Stomach (tissue), 9 donors: Measurements from ENCODE around the gene GNAT3. TPM values are rescaled to one million over a fixed set of nuclear protein-coding genes. Genes with fewer than 3 reads are reported as not detected.

Experiments
- DNase-seq, 2 donors: peaks; one replicate each; pipeline versions ENCODE4 v3.0.0 to v3.0.0-alpha.2; 2013 to 2019
- H3K27ac ChIP-seq, 5 donors: fragments of 200-600 bp in 4 of 5; sonication (generic) in 4 of 5; one replicate each; pipeline ENCODE4 v1.5.1; 2013 to 2019; ENCODE audit warnings: mild to moderate bottlenecking in 1 of 5, moderate library complexity in 1 of 5
- H3K27me3 ChIP-seq, 3 donors: fragments of 200-600 bp; sonication (generic); one replicate each; pipeline ENCODE4 v1.5.1; 2017 to 2019; ENCODE audit warnings: mixed run types in 1 of 3
- H3K36me3 ChIP-seq, 4 donors: fragments of 200-600 bp; sonication (generic); 1 replicate in 3 of 4; 2 replicates in 1 of 4; pipeline ENCODE4 v1.5.1; 2016 to 2019
- H3K4me1 ChIP-seq, 4 donors: fragments of 200-600 bp; sonication (generic); one replicate each; pipeline ENCODE4 v1.5.1; 2016 to 2019
- H3K4me3 ChIP-seq, 4 donors: fragments of 200-600 bp; sonication (generic) in 3 of 4; one replicate each; pipeline ENCODE4 v1.5.1; 2016 to 2019; ENCODE audit warnings: mild to moderate bottlenecking in 1 of 4
- H3K9me3 ChIP-seq, 4 donors: fragments of 200-600 bp; sonication (generic); one replicate each; pipeline ENCODE4 v1.5.1; 2016 to 2019
- CTCF ChIP-seq, 7 experiments: fragments of 450-650 bp in 4 of 7; fragments of 200-600 bp in 3 of 7; sonication (generic) in 3 of 7; IDR thresholded peaks; one replicate each; pipeline ENCODE4 v1.5.1; 2016 to 2019; ENCODE audit warnings: antibody characterized with exemption in 7 of 7, control low read depth in 2 of 7, mild to moderate bottlenecking in 1 of 7
- EP300 ChIP-seq: sonication (generic); formaldehyde crosslinking; IDR thresholded peaks from one replicate; pipeline ENCODE4 v1.6.1; 2017; ENCODE audit warnings: antibody characterized with exemption
- POLR2A ChIP-seq, 4 donors: fragments of 450-650 bp; IDR thresholded peaks; one replicate each; pipeline ENCODE4 v1.6.1; 2016; ENCODE audit warnings: antibody characterized with exemption in 4 of 4, control low read depth in 2 of 4, mild to moderate bottlenecking in 1 of 4, moderate library complexity in 1 of 4
- POLR2AphosphoS5 ChIP-seq, 3 donors: sonication (generic); formaldehyde crosslinking; IDR thresholded peaks; one replicate each; pipeline ENCODE4 v1.6.1; 2016; ENCODE audit warnings: antibody characterized with exemption in 3 of 3
- WGBS, 5 donors: extraction: QIAGEN DNeasy Blood & Tissue Kit in 3 of 5; methylation state at CpG; one replicate each; pipeline versions ENCODE4 v1.1.5 to v1.1.7; 2013 to 2018; 5-methylcytosine and 5-hydroxymethylcytosine counted together
- intact Hi-C: fragments of 100-400 bp; cut with DNase I; formaldehyde crosslinking; loops from one replicate; pipeline ENCODE4 v1.15.1; 2023; ENCODE audit warnings: low total_unique reads
- polyA plus RNA-seq, 3 donors: library from polyadenylated mRNA; stranded (reverse); fragments of 200-250 nt; gene quantifications; one replicate each; pipeline ENCODE4 v1.2.3, GENCODE V29; 2013
- total RNA-seq, 5 donors: library from RNA; depleted of rRNA; stranded (reverse); fragments of >200 nt; gene quantifications; one replicate each; pipeline versions ENCODE4 v1.1.0 to v1.2.3, GENCODE V29; 2014 to 2016
- donor health status: healthy with polysubstance abuse.
- donor health status: Bipolar disorder and iron deficiency.
- donor health status: healthy.

Gene GNAT3
- total and polyA plus RNA-seq, 8 donors: not detected

- peaks cover 0 to 16% (median 7%) of the 10 kb centered on the region in 4 donors for H3K4me1 ChIP-seq
- H3K27me3 ChIP-seq: no peaks in the 10 kb centered on the region
- H3K4me3 ChIP-seq: no peak overlapping the region
- no peaks in the 10 kb centered on the region for H3K9me3 ChIP-seq
- no peak for DNase-seq
- intact Hi-C loops: no loop called here
- WGBS, 5 donors: 45 to 58% (median 51%) methylated on average over 4 of the region's 4 CpGs
- H3K36me3 ChIP-seq: no peaks in the 10 kb centered on the region
- no peak for TF ChIP-seq EP300
- no peak for TF ChIP-seq POLR2A (IDR thresholded peaks at IDR 0.05)
- no peak for TF ChIP-seq POLR2AphosphoS5 (IDR thresholded peaks at IDR 0.05)
- TF ChIP-seq CTCF (IDR thresholded peaks at IDR 0.05): no peak
- no peak overlapping the region for H3K27ac ChIP-seq
Observed at GRCh38 chr7:80517282-80517747, 5.5 kb upstream of the GNAT3 start.

GRCh38 chr7:80515298-80515697 is 3.4 kb upstream of the GNAT3 start:
- DNase-seq: no peak
- Histone ChIP-seq H3K4me3 (no peak overlapping the region), H3K27me3 (no peaks in the 10 kb centered on the region), H3K27ac (no peak overlapping the region), H3K4me1 (peaks cover 0 to 16% (median 7%) of the 10 kb centered on the region in 4 donors), H3K36me3 (no peaks in the 10 kb centered on the region), H3K9me3 (no peaks in the 10 kb centered on the region)
- TF ChIP-seq EP300: no peak
- no peak for TF ChIP-seq POLR2AphosphoS5 (IDR thresholded peaks at IDR 0.05)
- TF ChIP-seq CTCF (IDR thresholded peaks at IDR 0.05): no peak
- intact Hi-C loops: no loop called here

- intact Hi-C loops: no loop called here
- Histone ChIP-seq H3K36me3 (no peaks in the 10 kb centered on the region), H3K4me3 (no peak overlapping the region), H3K4me1 (no peaks in the 10 kb centered on the region), H3K27me3 (no peaks in the 10 kb centered on the region), H3K27ac (no peak overlapping the region), H3K9me3 (no peaks in the 10 kb centered on the region)
- 64 to 80% (median 75%) methylated on average over 3 of the region's 3 CpGs for WGBS, 5 donors
- no peak for DNase-seq
- TF ChIP-seq POLR2AphosphoS5 (IDR thresholded peaks at IDR 0.05) (no peak), POLR2A (IDR thresholded peaks at IDR 0.05) (no peak)
Observed at GRCh38 chr7:80510021-80510420, 1.8 kb downstream of the GNAT3 start.

- no peaks in the 10 kb centered on the region for H3K36me3 ChIP-seq
- H3K4me3 ChIP-seq: no peak overlapping the region
- intact Hi-C loops: no loop called here
- 90 to 95% (median 93%) methylated on average over 6 of the region's 6 CpGs for WGBS, 5 donors
- H3K9me3 ChIP-seq: no peaks in the 10 kb centered on the region
- TF ChIP-seq CTCF (IDR thresholded peaks at IDR 0.05) (no peak), POLR2A (IDR thresholded peaks at IDR 0.05) (no peak), EP300 (no peak), POLR2AphosphoS5 (IDR thresholded peaks at IDR 0.05) (no peak)
- H3K4me1 ChIP-seq: no peaks in the 10 kb centered on the region
- DNase-seq: no peak
- H3K27ac ChIP-seq: no peak overlapping the region
- H3K27me3 ChIP-seq: no peaks in the 10 kb centered on the region
Observed at GRCh38 chr7:80508440-80508839, 3.4 kb downstream of the GNAT3 start.

- Histone ChIP-seq H3K27me3 (no peaks in the 10 kb centered on the region), H3K4me1 (no peaks in the 10 kb centered on the region), H3K36me3 (no peaks in the 10 kb centered on the region), H3K9me3 (no peaks in the 10 kb centered on the region), H3K4me3 (no peak overlapping the region), H3K27ac (no peak overlapping the region)
- intact Hi-C loops: no loop called here
- DNase-seq: no peak
- no peak for TF ChIP-seq POLR2A (IDR thresholded peaks at IDR 0.05)
- TF ChIP-seq EP300: no peak
- no peak for TF ChIP-seq CTCF (IDR thresholded peaks at IDR 0.05)
- TF ChIP-seq POLR2AphosphoS5 (IDR thresholded peaks at IDR 0.05): no peak
- 53 to 73% (median 60%) methylated on average over 7 of the region's 7 CpGs for WGBS, 5 donors
Observed at GRCh38 chr7:80505900-80506500, 5.9 kb downstream of the GNAT3 start.
